Measurements from ENCODE around the gene NTRK2.
"Not testable (repeated sequence)": the region's sequence is repeated elsewhere in the genome, so short reads cannot be mapped to it uniquely, and the experiment has no call there.

The NTRK2 gene

GRCh38 chr9:84858364-84858763 lies 188.8 kb downstream of the NTRK2 start:
- no peak for DNase-seq

GRCh38 chr9:84860249-84861115 lies 191.0 kb downstream of the NTRK2 start:
- no peak for DNase-seq

GRCh38 chr9:84861455-84861854 lies 191.9 kb downstream of the NTRK2 start:
- no peak for DNase-seq

- no peak for DNase-seq
Observed at GRCh38 chr9:84862308-84862707, 192.8 kb downstream of the NTRK2 start.

GRCh38 chr9:84862810-84863287 lies 193.3 kb downstream of the NTRK2 start:
- DNase-seq: no peak

- DNase-seq: no peak
Observed at GRCh38 chr9:84863372-84863771, 193.8 kb downstream of the NTRK2 start.

GRCh38 chr9:84866396-84867175 lies 197.1 kb downstream of the NTRK2 start:
- no peak for DNase-seq

GRCh38 chr9:84867186-84867585 lies 197.7 kb downstream of the NTRK2 start:
- no peak for DNase-seq

GRCh38 chr9:84869091-84869490 lies 199.6 kb downstream of the NTRK2 start:
- no peak for DNase-seq

GRCh38 chr9:84871983-84872382 lies 202.5 kb downstream of the NTRK2 start:
- no peak for DNase-seq

GRCh38 chr9:84874022-84874421 lies 204.5 kb downstream of the NTRK2 start:
- no peak for DNase-seq

GRCh38 chr9:84874596-84874995 lies 205.1 kb downstream of the NTRK2 start:
- no peak for DNase-seq

- no peak for DNase-seq
Observed at GRCh38 chr9:84875193-84875592, 205.7 kb downstream of the NTRK2 start.

- DNase-seq: no peak
Observed at GRCh38 chr9:84879631-84880030, 210.1 kb downstream of the NTRK2 start.

- no peak for DNase-seq
Observed at GRCh38 chr9:84880835-84881234, 211.3 kb downstream of the NTRK2 start.

GRCh38 chr9:84886866-84887265 lies 217.3 kb downstream of the NTRK2 start:
- DNase-seq: no peak

- DNase-seq: no peak
Observed at GRCh38 chr9:84891924-84892323, 222.4 kb downstream of the NTRK2 start.

GRCh38 chr9:84893419-84894128 lies 224.0 kb downstream of the NTRK2 start:
- DNase-seq: no peak

GRCh38 chr9:84894859-84895258 lies 225.3 kb downstream of the NTRK2 start:
- no peak for DNase-seq

- no peak for DNase-seq
Observed at GRCh38 chr9:84897362-84898094, 228.0 kb downstream of the NTRK2 start.

GRCh38 chr9:84898188-84898587 lies 228.7 kb downstream of the NTRK2 start:
- DNase-seq: no peak

GRCh38 chr9:84898618-84899017 lies 229.1 kb downstream of the NTRK2 start:
- DNase-seq: not testable (repeated sequence)

GRCh38 chr9:84899326-84899725 lies 229.8 kb downstream of the NTRK2 start:
- no peak for DNase-seq
